Measurements from ENCODE around the gene SOX12.

The SOX12 gene

DNA sequence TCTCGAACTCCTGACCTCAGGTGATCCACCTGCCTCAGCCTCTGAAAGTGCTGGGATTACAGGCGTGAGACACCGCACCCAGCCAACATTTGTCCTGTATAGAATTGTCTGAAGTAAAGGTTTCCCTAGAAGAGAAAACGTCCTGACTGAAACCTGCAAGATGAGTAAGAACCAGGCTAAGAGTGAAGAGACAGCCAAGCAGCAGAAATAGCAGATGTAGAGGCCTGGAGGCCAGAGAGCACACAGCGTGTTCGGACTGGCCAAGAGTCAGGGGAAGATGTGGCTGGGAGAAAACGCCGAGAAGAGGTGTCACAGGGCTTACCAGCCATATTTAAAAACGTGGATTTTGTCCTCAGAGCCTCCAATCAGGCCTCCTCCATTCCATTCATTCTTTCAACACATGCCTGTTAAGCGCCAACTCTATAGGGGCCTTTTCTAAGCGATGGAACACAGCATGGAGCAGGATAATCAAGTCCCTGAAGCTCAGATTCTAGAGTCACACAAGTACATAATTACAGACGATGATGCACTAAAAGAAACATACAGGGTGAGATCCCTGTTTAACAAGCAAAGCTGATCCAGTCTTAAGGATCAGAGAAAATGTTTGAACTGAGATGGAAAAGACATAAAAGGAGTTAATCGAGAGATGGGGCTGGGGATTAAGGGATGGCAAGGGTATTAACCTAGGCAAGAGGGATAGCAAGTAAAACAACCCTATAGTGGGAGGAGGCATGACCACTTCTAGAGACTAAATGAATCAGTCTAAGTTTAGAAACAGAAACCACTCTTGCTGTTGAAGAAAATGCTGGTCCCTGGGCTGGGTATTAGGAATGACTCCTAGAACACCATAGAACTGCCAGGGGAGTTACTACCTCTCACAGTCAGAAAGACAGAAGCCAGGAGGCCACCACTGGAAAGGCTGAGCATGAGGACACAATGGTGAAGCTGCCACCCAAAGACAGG is 23.2 kb upstream of the SOX12 start:
- DNase-seq: no peak

DNA sequence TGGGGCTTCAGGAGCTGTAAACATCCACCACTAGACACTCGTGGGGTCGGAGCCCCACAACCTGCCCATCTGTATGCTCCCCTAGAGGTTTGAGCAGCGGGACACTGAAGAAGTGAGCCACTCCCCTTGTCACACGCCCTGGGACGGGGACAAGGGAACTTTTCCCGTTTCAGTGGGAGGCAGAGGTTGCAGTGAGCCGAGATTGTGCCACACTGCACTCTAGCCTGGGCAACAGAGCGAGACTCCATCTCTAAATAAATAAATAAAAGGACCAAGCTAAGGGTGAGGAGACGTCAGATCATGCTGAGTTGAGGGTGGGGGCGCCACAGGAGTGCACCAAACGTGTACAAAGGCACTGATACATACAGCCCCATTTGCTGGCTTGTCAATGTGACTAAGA is 19.6 kb upstream of the SOX12 start:
- no peak for DNase-seq

DNA sequence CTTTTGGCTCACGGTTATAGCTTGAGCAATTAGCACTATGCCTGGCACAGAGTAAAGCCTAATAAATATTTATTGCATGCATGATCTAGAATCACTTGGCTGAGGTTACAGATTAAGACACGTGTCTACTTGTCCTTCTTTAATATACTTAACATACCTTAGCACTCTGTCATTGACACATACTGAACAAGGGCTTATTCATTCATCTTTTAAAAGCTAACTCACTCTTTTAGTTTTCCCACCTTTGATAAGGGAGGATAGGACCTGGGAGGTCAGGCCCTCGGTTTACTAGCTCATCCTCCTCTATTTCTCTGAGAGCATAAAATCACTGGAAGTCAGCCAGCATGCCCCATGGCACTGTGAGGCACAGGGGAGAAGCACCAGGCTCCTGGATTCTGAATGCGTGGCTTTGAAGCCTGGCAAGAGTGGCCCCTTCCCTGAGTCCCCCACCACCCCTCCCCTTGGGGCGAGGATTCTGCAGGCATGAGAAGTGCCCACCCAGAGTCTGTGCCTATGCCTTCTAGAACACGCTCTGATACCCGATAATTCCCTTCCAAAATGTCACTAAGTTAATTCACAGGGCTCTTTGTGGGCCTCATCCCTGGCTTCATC is 16.8 kb upstream of the SOX12 start:
- no peak for DNase-seq

DNA sequence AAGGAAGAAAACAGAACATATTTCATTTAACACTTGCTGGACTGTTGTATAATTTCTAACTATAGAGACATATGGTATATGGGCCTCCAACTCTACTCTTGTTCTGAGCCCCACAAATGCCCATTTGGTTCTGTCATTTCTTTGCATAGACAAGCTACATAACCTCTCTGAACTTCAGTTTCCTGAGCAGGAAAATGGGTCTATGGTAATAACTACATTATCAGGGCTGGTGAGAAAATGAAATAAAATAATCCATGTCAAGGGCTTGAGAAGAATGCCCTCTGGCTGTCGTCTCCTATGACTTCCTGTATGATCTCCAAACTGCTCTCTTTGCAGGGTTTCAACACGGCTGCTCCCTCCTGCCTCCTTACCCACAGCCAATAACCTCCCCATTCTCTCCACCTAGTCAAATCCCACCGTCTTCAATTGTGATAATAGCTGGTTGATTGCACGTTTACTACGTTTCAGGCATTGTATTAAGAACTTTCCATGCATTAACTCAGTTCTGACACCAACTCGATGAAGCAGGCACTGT is 16.0 kb upstream of the SOX12 start:
- no peak for DNase-seq

DNA sequence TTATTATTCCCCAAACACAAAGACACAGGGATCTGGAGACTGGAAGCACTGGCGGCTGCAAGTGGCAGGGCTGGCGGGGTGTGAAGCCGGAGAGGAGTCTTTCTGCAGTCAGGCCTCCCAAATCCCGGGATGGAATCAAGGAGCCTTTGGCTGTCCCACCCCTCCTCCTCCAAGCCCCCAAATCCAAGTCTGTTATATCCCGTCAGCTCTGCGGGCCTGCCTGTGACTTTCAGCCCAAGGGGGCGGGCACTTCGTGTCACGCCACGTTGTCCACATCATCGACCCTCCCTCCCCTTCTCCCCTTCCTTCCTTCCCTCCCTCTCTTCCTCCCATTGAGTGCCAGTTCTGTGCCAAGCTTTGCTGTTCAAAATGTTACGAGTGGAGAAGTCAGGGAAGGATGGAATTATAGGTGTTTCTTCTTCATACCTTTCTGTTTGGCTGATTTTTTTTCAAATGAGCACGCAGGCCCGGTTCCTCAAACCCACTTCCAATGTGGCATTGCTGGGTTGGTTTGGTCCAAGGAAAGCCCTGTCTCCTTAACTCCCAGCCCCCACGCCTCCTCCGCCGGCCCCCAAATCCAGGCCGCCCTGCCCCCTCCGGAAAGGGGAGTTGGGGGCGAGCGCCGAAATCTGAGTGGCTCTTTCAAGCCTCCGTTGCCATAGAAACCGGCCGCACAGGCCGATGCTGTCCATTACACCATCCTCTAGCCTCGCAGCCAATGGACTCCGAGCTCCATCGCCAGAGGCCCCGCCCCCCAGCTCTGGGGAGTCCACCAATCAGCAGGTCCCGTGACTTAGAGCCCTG is 15.3 kb upstream of the SOX12 start:
- DNase-seq: peak; percentile 97 to 98

DNA sequence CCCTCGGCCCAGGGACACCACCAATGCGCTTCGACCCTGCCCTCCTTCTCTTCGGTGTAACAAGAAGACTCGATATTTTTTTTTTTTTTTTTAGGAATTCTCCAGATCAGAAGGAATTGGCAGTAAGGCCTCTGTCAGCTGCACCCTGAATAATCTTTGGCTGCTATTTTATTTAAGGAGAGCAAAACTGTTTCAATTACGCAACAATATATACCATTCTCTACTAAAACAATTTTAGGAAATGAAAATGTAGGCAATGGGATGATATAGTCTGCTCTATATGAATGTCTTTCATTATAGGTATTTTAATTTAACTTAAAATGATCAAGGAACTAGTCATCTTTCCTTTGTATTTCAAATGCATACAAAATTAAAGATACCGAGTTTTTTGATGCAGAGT is 14.7 kb upstream of the SOX12 start:
- DNase-seq: no peak

DNA sequence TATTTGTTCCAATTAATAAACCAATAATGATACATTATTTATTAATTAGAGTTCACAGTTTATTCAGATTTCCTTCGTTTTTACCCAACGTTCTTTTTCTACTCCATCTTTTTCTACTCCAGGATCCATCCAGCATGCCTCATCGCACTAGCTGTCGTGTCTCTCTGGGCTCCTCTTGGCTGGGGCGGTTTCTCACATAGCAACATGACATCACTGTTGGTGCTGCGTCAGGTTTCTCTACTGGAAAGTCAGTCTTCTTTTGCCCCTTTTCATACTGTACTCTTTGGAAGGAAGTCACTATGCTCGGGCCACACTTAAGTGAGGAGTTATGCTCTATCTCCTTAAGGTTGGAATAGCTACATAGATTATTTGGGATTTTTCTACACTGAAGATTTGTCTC is 13.7 kb upstream of the SOX12 start:
- DNase-seq: no peak

DNA sequence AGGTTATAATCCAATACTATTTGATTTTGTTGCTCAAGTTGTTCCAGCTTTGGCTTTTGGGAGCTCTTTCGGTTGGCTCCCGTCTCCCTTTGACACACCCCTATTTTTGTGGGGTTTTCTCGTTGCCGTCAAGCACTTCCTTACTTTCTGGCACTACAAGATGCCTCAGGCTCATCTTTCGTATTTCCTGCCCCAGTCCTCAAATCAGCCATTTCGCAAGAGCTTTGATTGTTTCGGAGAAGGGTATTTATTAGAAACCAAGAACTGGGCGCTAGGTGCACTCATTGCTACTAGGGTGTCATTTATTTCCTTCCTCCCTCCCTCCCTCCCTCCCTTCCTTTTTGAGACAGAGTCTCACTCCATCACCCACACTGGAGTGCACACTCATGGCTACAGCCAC is 13.3 kb upstream of the SOX12 start:
- DNase-seq: no peak

DNA sequence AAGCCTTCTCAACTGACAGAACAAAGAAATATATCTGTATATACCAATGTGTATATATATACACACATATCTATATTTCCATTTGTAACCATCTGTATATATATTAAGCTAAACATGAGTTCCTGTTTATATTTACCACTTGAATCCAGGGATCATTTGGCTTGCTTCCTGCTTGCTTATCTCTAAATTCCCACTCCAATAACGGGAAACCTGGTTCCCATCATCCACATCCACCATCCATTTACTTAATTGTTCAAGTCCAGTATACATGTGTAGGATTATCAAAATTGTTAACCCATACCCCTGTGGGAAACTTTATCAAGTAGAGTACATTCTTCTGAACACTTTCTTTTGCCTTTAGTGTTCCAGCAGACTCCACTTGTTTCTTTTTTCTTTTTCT is 12.5 kb upstream of the SOX12 start:
- no peak for DNase-seq

DNA sequence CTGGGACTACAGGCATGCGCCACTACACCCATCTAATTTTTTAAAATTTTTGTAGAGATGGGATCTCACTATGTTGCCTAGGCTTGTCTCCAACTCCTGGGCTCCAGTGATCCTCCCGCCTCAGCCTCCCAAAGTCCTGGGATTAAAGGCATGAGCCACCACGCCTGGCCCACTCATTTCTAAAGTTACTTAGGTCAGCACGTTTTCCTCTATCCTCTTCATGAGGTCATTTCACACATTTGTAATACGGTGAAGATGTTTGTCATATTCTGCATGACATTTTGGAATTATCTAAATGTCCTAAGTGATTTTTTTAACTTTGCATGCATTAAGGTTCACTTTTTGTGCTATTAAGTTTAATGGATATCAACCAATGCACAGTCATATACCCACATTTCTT is 11.9 kb upstream of the SOX12 start:
- DNase-seq: no peak

DNA sequence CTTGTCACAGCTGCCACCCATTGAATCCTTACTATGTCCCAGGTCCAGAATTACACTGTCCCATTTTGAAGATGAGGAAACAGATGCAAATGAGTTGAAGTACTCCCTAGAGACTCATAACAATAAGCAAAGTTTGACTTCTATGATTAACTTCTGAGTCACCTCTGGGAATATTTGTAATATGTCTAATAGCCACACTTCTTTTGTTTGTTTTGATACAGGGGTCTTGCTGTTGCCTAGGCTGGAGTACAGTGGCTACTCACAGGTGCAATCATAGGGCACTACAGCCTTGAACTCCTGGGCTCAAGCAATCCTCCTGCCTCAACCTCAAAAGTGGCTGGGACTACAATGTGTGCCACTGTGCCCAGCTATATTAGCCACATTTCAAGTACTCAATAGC is 11.4 kb upstream of the SOX12 start:
- DNase-seq: no peak

DNA sequence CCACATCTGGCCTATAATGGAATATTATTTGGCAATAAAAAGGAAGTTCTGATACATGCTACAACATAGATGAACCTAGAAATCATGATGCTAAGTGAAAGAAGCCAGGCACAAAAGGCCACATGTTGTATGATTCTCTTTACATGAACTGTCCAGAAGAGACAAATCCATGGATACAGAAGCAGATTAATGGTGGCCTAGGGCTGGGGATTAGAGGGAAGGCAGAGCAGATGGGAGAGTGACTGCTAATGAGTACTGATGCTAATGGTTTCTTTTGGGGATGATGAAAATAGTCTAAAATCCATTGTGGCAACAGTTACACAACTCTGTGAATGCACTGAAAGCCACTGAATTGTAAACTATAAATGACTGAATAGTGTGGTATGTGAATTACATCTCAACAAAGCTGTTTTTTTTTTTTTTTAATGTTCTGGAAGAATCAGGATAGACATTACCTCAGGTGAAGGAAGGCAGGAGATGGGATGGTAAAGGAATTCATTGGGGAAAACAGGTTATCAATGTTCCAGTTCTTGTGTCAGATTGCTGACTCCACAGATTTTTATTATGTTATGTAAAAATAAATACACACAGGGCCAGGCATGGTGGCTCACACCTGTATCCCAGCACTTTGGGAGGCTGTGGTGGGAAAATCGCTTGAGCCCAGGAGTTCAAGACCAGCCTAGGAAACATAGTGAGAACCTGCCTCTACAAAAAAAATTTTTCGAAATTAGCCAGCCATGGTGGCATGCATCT is 8.9 kb upstream of the SOX12 start:
- DNase-seq: no peak

DNA sequence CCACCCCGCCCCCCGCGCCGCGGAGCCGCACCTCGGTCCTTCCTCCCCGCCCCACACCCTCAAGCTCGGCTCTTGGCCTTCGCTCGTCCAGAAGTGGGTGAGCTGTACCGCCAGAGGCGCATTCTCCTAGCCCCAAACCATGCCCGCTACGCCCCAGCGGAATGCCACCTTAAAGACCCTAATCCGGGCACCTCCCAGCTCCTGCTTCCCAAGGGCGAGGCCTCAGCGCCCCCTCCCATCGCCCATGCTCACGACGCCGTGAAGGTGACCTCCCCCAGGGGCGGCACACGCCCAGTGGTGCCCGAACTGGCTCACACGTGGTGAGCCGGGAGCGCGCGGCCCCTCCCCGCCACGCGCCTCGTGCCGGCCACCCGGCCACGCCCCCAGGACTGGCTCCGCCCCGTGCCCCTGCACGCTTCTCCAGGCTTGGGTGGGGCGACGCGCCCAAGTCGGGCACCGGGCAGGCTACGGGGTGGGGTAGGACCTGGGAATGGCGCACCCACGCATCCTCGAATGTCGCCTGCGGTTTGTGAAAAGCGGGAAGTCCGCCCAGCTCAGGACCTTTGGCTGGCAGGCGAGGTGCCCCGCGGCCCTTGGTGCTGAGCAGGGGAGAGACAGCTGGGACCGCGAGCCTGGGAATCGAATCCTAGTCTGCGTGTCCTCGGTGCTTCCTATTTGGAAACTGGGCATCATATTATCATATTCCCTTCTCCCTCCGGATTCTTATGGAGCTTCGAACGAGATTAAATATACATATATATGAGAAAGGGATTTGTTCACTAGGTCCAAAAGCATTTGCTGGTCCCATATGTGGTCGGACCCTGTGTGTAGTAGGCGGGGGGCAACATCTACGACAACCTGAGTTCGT is 941 bp upstream of the SOX12 start:
- DNase-seq: peak; percentile 74 to 89

DNA sequence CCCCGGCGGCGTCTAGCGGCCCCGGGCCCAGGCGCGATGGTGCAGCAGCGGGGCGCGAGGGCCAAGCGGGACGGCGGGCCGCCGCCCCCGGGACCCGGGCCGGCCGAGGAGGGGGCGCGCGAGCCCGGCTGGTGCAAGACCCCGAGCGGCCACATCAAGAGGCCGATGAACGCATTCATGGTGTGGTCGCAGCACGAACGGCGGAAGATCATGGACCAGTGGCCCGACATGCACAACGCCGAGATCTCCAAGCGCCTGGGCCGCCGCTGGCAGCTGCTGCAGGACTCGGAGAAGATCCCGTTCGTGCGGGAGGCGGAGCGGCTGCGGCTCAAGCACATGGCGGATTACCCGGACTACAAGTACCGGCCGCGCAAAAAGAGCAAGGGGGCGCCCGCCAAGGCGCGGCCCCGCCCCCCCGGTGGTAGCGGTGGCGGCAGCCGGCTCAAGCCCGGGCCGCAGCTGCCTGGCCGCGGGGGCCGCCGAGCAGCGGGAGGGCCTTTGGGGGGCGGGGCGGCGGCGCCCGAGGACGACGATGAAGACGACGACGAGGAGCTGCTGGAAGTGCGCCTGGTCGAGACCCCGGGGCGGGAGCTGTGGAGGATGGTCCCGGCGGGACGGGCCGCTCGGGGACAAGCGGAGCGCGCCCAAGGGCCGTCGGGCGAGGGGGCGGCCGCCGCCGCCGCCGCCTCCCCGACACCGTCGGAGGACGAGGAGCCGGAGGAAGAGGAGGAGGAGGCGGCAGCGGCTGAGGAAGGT is 715 bp downstream of the SOX12 start:
- DNase-seq: peak; percentile 36 to 64

DNA sequence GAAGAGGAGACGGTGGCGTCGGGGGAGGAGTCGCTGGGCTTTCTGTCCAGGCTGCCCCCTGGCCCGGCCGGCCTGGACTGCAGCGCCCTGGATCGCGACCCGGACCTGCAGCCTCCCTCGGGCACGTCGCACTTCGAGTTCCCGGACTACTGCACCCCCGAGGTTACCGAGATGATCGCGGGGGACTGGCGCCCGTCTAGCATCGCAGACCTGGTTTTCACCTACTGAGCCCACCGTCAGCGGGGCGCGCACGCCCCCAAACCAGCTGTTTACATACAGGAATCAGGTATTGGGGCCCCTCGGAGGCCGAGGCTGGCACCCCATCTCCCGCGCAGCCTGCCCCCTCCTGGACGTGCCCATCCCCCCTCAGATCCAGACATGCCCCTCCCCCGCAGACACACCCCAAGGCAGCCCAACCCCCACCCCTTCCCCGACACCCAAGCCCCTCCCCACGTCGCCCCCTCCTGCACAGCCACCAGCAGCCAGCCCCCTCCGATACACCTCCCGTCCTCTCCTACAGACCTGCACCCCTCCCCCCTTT is 1.4 kb downstream of the SOX12 start:
- DNase-seq: no peak

DNA sequence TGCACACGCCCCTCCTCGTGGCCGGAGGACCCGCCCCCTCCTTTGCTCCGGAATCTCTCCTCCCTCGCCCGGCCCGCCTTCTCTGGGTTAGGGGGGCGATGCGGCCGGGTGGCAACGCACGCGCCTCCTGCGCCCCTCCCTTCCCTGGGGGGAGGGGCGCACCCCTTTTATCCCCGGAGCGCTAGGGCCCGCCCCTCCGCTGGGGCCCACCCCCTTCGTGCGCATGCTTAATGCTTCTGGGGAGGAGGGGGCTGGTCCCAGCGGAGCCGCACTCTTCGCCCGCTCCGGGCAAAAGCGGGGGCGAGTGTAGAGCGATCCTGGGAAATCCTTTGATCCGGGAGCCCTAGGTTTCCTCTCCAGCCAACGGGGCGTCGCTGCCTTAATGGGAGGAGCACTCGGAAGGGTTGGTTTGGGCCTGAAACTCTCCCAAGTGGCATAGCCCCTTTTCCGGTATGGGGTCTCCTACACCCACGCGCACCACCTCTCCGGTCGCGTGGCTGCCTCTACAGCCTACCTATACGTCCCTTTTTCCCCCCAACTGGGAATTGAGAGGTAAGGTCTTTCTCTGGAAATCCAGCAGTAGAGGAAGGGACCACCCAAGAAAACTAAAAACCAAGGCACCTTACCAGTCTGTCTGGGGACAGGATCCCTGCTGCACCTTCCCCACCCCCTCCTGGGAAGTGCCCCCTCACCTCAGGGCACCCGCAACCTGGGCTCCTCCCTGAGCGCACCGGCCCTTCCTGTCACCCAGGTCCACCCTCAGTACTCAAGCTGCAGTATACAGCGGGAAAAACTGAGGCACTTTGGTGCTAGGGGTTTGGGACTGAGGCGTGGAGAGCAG is 2.1 kb downstream of the SOX12 start:
- peak; percentile 89 to 90 for DNase-seq

DNA sequence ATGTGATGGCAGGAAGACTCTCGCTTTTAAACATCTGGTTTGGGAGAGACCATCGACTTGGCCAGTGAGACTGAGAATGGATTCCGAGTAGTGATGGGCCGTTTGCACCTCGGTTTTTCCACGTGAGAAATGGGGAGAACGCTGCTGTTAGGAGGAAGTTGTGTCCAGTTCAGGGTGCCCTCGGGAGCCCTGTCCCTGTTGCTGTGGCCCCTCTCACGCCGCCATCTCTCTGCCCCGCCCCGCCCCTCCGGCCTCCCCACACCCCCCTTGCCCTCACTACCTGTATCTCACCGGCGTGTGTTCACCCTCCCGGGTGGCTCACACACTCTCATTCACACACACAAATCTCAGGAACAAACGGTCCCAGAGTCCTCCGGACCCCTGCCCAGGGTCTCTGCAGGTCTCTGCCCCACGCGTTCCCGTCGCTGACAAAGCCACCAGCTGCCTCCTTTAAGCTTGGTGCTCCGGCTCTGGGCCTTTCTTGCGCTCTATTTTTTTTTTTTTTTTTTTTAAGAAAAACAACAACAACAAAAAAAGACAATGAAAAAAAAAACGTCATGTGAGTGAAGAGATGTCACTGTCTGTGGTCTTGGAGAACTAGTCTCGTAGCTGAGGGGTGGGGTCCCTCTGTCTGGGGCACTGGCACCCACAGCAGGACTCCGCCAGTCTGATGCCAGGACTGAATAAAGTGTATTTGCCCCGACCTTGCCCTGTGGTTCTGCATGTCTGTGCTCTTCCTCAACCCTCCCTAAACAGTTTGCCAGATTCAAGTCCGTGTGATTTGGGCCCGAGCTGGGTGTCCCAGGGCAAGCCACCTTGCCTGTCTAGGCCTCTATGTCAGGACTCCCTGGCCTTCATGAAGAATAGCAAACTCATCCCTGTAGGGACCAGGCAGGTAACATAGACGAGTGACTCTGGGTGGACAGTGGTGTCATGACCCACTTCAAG is 2.9 kb downstream of the SOX12 start:
- no peak for DNase-seq

DNA sequence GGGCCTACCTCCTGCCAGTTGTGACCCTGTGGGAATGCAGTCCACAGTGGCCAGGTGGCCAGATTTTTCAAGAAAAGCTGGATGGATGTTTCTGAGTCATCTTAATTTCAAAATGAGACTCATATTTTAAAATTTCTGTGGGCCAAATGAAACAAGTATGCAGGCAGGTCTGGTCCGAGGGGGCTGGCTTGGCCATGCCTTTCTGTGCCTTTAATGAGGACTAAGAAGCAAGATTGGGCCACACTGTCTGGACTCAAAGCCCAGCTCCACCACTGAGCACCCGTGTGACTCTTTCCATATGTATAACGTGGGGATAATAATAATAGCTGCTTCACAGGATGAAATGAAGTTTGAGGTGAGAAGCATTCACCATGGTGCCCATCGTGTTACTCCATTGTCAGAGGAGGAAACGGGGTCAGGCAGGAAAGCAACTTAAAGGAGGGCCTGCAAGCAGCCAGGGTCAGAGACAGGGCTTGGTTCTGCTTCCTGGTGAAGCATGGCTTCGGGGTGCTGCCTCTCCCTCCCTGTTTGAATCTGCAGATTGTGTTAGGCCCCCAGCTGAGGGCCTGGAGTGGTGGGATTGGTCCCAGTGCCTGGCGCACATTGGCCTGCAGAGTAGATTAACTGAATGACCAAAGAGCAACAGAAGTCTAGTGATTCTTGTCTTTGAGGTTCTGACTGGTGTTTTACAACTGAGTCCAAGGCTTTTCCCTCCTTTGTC is 3.8 kb downstream of the SOX12 start:
- no peak for DNase-seq

Data from NCI-H1930 (cell line).